GM12878 (cell line): Measurements from ENCODE around the gene PTPRM. TPM values are rescaled to one million over a fixed set of nuclear protein-coding genes. Genes with fewer than 3 reads are reported as not detected.

Source experiments
- ATAC-seq: fragments of 200-7000 bp; cut with Tn5 transposase; 3 replicates; pipeline ENCODE4 v1.9.1; 2020; ENCODE audit warnings: mild to moderate bottlenecking, moderate library complexity
- BruUV-seq: library from RNA; stranded (reverse); fragments of 400-500 nt; replicated peaks from 2 replicates; lab custom pipeline; 2021; lab: Mats Ljungman, UMichigan
- CTCF ChIA-PET: fragments of 300-600 bp; sonication (Branson Sonifier 250); formaldehyde crosslinking; extraction: SDS; loops from one replicate; lab custom pipeline; 2021; ENCODE audit warnings: inconsistent platforms; lab: Yijun Ruan, JAX
- POLR2A ChIA-PET: fragments of 350-600 bp; formaldehyde crosslinking; extraction: SDS; loops from one replicate; lab custom pipeline; 2021; ENCODE audit warnings: inconsistent platforms; lab: Charles Lee
- RAD21 ChIA-PET: fragments of 300-600 bp; sonication (Branson Sonifier 250); formaldehyde crosslinking; loops from one replicate; lab custom pipeline; 2023; ENCODE audit warnings: antibody characterized with exemption; ENCODE audit not compliant: unreplicated experiment; lab: Charles Lee
- SMC1A ChIA-PET: fragments of 300-600 bp; sonication (Branson Sonifier 250); formaldehyde crosslinking; loops from one replicate; lab custom pipeline; 2023; ENCODE audit not compliant: unreplicated experiment, uncharacterized antibody; lab: Charles Lee
- DNase-seq: peaks from one replicate; pipeline ENCODE4 v3.0.0-alpha.2; 2011; ENCODE audit warnings: low read depth, low spot score
- FAIRE-seq: peaks from 3 replicates; lab custom pipeline; 2011; peaks lifted over from hg19 to GRCh38; lab: Jason Lieb, UNC
- H2AFZ ChIP-seq: 2 replicates; pipeline ENCODE4 v1.6.0; 2011; ENCODE audit warnings: low read depth, low read length, control low read depth; ENCODE audit not compliant: control insufficient read depth
- H3K27ac ChIP-seq: 2 replicates; pipeline ENCODE4 v1.5.1; 2011; ENCODE audit warnings: control low read depth; ENCODE audit not compliant: control insufficient read depth, insufficient read depth
- H3K27me3 ChIP-seq, 2 experiments: replicated peaks in 1 of 2; 2 replicates each; pipeline versions ENCODE4 v1.6.0 to v1.6.1; 2011; ENCODE audit warnings: low read length in 1 of 2; ENCODE audit not compliant: control insufficient read depth in 2 of 2, insufficient read depth in 2 of 2
- H3K36me3 ChIP-seq, 2 experiments: 2 replicates each; pipeline ENCODE4 v1.5.1; 2011; ENCODE audit warnings: low read length in 1 of 2; ENCODE audit not compliant: control insufficient read depth in 2 of 2, insufficient read depth in 2 of 2
- H3K4me1 ChIP-seq: 2 replicates; pipeline ENCODE4 v1.6.1; 2011; ENCODE audit warnings: mild to moderate bottlenecking, low read length, moderate library complexity, mixed read lengths; ENCODE audit not compliant: control insufficient read depth, insufficient read depth
- H3K4me2 ChIP-seq: 2 replicates; pipeline ENCODE4 v1.6.0; 2011; ENCODE audit warnings: control low read depth; ENCODE audit not compliant: control insufficient read depth, insufficient read depth
- H3K4me3 ChIP-seq: fragments of 200-600 bp; sonication (generic); 2 replicates; pipeline ENCODE4 v1.5.1; 2016
- H3K79me2 ChIP-seq: 2 replicates; pipeline ENCODE4 v1.6.0; 2011; ENCODE audit warnings: low read length; ENCODE audit not compliant: control insufficient read depth, insufficient read depth
- H3K9ac ChIP-seq: 2 replicates; pipeline ENCODE4 v1.8.0; 2011; ENCODE audit warnings: low read length, control low read depth, mixed read lengths; ENCODE audit not compliant: control insufficient read depth, insufficient read depth
- H3K9me3 ChIP-seq: replicated peaks from 3 replicates; pipeline ENCODE4 v1.5.1; 2011; ENCODE audit warnings: mild to moderate bottlenecking, low read length; ENCODE audit not compliant: control insufficient read depth, insufficient read depth
- H4K20me1 ChIP-seq: 2 replicates; pipeline ENCODE4 v1.6.0; 2011; ENCODE audit not compliant: control insufficient read depth, insufficient read depth
- ATF7 ChIP-seq: fragments of 450-650 bp; IDR thresholded peaks from 2 replicates; pipeline ENCODE4 v1.6.1; 2016; ENCODE audit warnings: low read depth, mild to moderate bottlenecking
- BCL11A ChIP-seq: IDR thresholded peaks from 2 replicates; pipeline ENCODE4 v1.6.1; 2011; ENCODE audit warnings: low read depth, low read length
- BCL3 ChIP-seq: IDR thresholded peaks from 2 replicates; pipeline ENCODE4 v1.6.1; 2011; ENCODE audit warnings: borderline replicate concordance, low read depth, mild to moderate bottlenecking, moderate library complexity, low read length; ENCODE audit not compliant: insufficient read depth, poor library complexity, severe bottlenecking
- CEBPB ChIP-seq, 2 experiments: fragments of 150-350 bp in 1 of 2; IDR thresholded peaks; 2 replicates each; pipeline ENCODE4 v1.6.1; 2012 to 2014; ENCODE audit warnings: low read depth in 2 of 2, low read length in 2 of 2, borderline replicate concordance in 1 of 2, inconsistent platforms in 1 of 2
- CHD1 ChIP-seq: IDR thresholded peaks from 2 replicates; pipeline ENCODE4 v1.6.1; 2012; ENCODE audit warnings: low read depth, low read length, improper control_type of control experiment
- FOS ChIP-seq: IDR thresholded peaks from 3 replicates; pipeline ENCODE4 v1.6.1; 2011; ENCODE audit warnings: borderline replicate concordance; ENCODE audit not compliant: insufficient read length; ENCODE audit errors: extremely low read depth
- IKZF2 ChIP-seq, 2 experiments: fragments of 450-650 bp; IDR thresholded peaks; 2 replicates each; pipeline ENCODE4 v1.6.1; 2017; ENCODE audit warnings: mild to moderate bottlenecking in 2 of 2, moderate library complexity in 2 of 2
- LARP7 ChIP-seq: fragments of 450-650 bp; IDR thresholded peaks from 2 replicates; pipeline ENCODE4 v1.6.1; 2017; ENCODE audit warnings: mild to moderate bottlenecking
- MAX ChIP-seq: IDR thresholded peaks from 2 replicates; pipeline ENCODE4 v1.6.1; 2012; ENCODE audit warnings: low read depth, low read length, improper control_type of control experiment
- MTA3 ChIP-seq: IDR thresholded peaks from 2 replicates; pipeline ENCODE4 v1.6.1; 2012; ENCODE audit warnings: low read length, inconsistent platforms, borderline replicate concordance
- SMC3 ChIP-seq: IDR thresholded peaks from 2 replicates; pipeline ENCODE4 v1.6.1; 2011; ENCODE audit warnings: low read length, improper control_type of control experiment, borderline replicate concordance
- ZBTB4 ChIP-seq: fragments of 450-650 bp; formaldehyde crosslinking; IDR thresholded peaks from 2 replicates; pipeline ENCODE4 v1.4.0; 2022; ENCODE audit warnings: mild to moderate bottlenecking, moderate library complexity
- WGBS: methylation state at CpG from one replicate; pipeline ENCODE4 v1.1.6; 2016; ENCODE audit warnings: low lambda C conversion rate; ENCODE audit not compliant: insufficient replicate concordance, insufficient coverage; ENCODE audit errors: missing lambda C conversion rate; 5-methylcytosine and 5-hydroxymethylcytosine counted together
- in situ Hi-C: fragments of 300-500 bp; cut with MboI; formaldehyde crosslinking; loops from 9 replicates; pipeline ENCODE4 v1.14.3; 2018; ENCODE audit warnings: mixed read lengths
- intact Hi-C: fragments of 100-400 bp; cut with micrococcal nuclease; formaldehyde crosslinking; loops from one replicate; pipeline ENCODE4 v1.14.2; 2022; ENCODE audit not compliant: unreplicated experiment
- polyA plus RNA-seq, 11 experiments: library from polyadenylated mRNA; depleted of rRNA in 4 of 11; unstranded in 6 of 11; stranded (reverse) in 5 of 11; fragments of >200 nt; fragmentation: Nextera tagmentation in 4 of 11; fragmentation: Illumina TruSeq in 1 of 11; extraction: Ambion mirVana in 4 of 11; extraction: Trizol in 1 of 11; gene quantifications; 1 replicate in 1 of 11; 2 replicates in 10 of 11; pipeline versions ENCODE4 v1.2.1 to v1.2.3, GENCODE V29; 2011 to 2016; ENCODE audit warnings: inconsistent platforms in 2 of 11, missing spikeins in 2 of 11, low read depth in 1 of 11
- total RNA-seq, 4 experiments: library from RNA; depleted of rRNA in 3 of 4; stranded (reverse); fragments of >200 nt in 3 of 4; fragmentation: Illumina TruSeq in 1 of 4; extraction: Trizol in 1 of 4; gene quantifications; 2 replicates each; pipeline versions ENCODE4 v1.2.1 to v1.2.3, GENCODE V29; 2013 to 2021

The PTPRM gene
- total and polyA plus RNA-seq, 10 of the 15 experiments (the other 5 are each of a cell fraction or from before 2014, with no cell fraction given) = 0.07 to 22.6 (median 0.60) TPM

- Histone ChIP-seq H3K4me3 (no peak overlapping the region), H2AFZ (no peak overlapping the region), H3K9me3 (no peaks in the 10 kb centered on the region; the same call in 2 of the 3 replicates), H3K9ac (no peak overlapping the region), H3K27ac (no peak overlapping the region), H3K27me3 (no peaks in the 10 kb centered on the region; a peak in 1 of 4 replicates), H3K4me1 (no peaks in the 10 kb centered on the region), H3K79me2 (no peaks in the 10 kb centered on the region), H3K4me2 (no peak overlapping the region), H3K36me3 (no peaks in the 10 kb centered on the region), H4K20me1 (no peaks in the 10 kb centered on the region)
- DNase-seq (no peak), ATAC-seq (no peak), FAIRE-seq (no peak)
- BruUV-seq = no TSS peak
- in situ Hi-C loops (no loop called here), intact Hi-C loops (no loop called here)
- TF ChIP-seq MAX (no peak), CHD1 (no peak), MTA3 (no peak), LARP7 (no peak)
- RAD21 ChIA-PET = no interaction called here
- SMC1A ChIA-PET = no interaction called here
- POLR2A ChIA-PET = no interaction called here
- WGBS = 50% methylated on average over 2 of the region's 2 CpGs
- CTCF ChIA-PET = no interaction called here
Observed at GRCh38 chr18:8413189-8413588, 846.1 kb downstream of the PTPRM start.

GRCh38 chr18:8413751-8414150, 846.6 kb downstream of the PTPRM start:
- BruUV-seq = no TSS peak
- Histone ChIP-seq H3K9ac (no peak overlapping the region), H3K36me3 (no peaks in the 10 kb centered on the region), H3K9me3 (no peaks in the 10 kb centered on the region; the same call in 2 of the 3 replicates), H3K4me2 (no peak overlapping the region), H4K20me1 (no peaks in the 10 kb centered on the region), H3K27ac (no peak overlapping the region), H3K27me3 (no peaks in the 10 kb centered on the region; a peak in 1 of 4 replicates), H3K4me1 (no peaks in the 10 kb centered on the region), H2AFZ (no peak overlapping the region), H3K79me2 (no peaks in the 10 kb centered on the region), H3K4me3 (no peak overlapping the region)
- ChIA-PET SMC1A (no interaction called here), RAD21 (no interaction called here), CTCF (interaction anchor here (0.6 kb wide), 1 partner anchor 622 kb away, joined by 3 read pairs; no protein-coding TSS in a partner anchor), POLR2A (no interaction called here)
- ATAC-seq (no peak), DNase-seq (no peak), FAIRE-seq (no peak)
- 28% methylated on average over 6 of the region's 6 CpGs for WGBS
- in situ Hi-C loops (no loop called here), intact Hi-C loops (no loop called here)
- TF ChIP-seq FOS (no peak), ZBTB4 (no peak), CEBPB (IDR thresholded peaks at IDR 0.05; ENCODE audit: borderline replicate concordance in 1 of 2, low read depth in 2 of 2, low read length in 2 of 2) (no peak), ATF7 (no peak), BCL3 (no peak), IKZF2 (IDR thresholded peaks at IDR 0.05) (no peak), BCL11A (no peak), SMC3 (no peak)
